SK-N-SH treated with all-trans-retinoic acid at 6 μM for 48 hours (cell line): ENCODE results near the gene NATD1.

Source experiments
- ATAC-seq: fragments of 200-7000 bp; cut with Tn5 transposase; 3 replicates; pipeline ENCODE4 v1.9.1; 2020; ENCODE audit warnings: mild to moderate bottlenecking, moderate library complexity
- ARNTL ChIP-seq: fragments of 450-650 bp; formaldehyde crosslinking; IDR thresholded peaks from 2 replicates; pipeline ENCODE4 v1.5.0; 2020; ENCODE audit warnings: low read depth, mild to moderate bottlenecking, moderate library complexity, borderline replicate concordance
- BACH2 ChIP-seq: fragments of 250-450 bp; sonication (Bioruptor Pico); IDR thresholded peaks from 2 replicates; pipeline ENCODE4 v1.9.0; 2021; ENCODE audit warnings: mild to moderate bottlenecking, borderline replicate concordance
- CSDC2 ChIP-seq: fragments of 250-450 bp; sonication (Bioruptor Pico); IDR thresholded peaks from 2 replicates; pipeline ENCODE4 v1.5.0; 2020; ENCODE audit warnings: mild to moderate bottlenecking, moderate library complexity
- CSRNP3 ChIP-seq: fragments of 250-450 bp; sonication (Bioruptor Pico); IDR thresholded peaks from 2 replicates; pipeline ENCODE4 v1.5.1; 2021; ENCODE audit warnings: mild to moderate bottlenecking, moderate library complexity
- ESRRG ChIP-seq: fragments of 250-450 bp; sonication (Bioruptor Pico); IDR thresholded peaks from 2 replicates; pipeline ENCODE4 v1.6.1; 2021; ENCODE audit warnings: mild to moderate bottlenecking
- GLIS3 ChIP-seq: fragments of 250-450 bp; sonication (Bioruptor Pico); IDR thresholded peaks from 2 replicates; pipeline ENCODE4 v1.5.0; 2020; ENCODE audit warnings: mild to moderate bottlenecking, moderate library complexity
- ISL1 ChIP-seq: fragments of 250-450 bp; sonication (Bioruptor Pico); IDR thresholded peaks from 2 replicates; pipeline ENCODE4 v2.1.2; 2022; ENCODE audit warnings: mild to moderate bottlenecking, moderate library complexity
- OSR1 ChIP-seq: fragments of 250-450 bp; sonication (Bioruptor Pico); IDR thresholded peaks from 2 replicates; pipeline ENCODE4 v1.8.0; 2022; ENCODE audit warnings: moderate library complexity, mild to moderate bottlenecking, inconsistent platforms
- POU6F1 ChIP-seq: fragments of 250-450 bp; sonication (Bioruptor Pico); IDR thresholded peaks from 2 replicates; pipeline ENCODE4 v1.8.0; 2021; ENCODE audit warnings: low read depth, mild to moderate bottlenecking, moderate library complexity, borderline replicate concordance
- PPARA ChIP-seq: fragments of 250-450 bp; sonication (Bioruptor Pico); IDR thresholded peaks from 2 replicates; pipeline ENCODE4 v1.5.0; 2020; ENCODE audit warnings: mild to moderate bottlenecking, borderline replicate concordance
- RARB ChIP-seq: fragments of 250-450 bp; sonication (Bioruptor Pico); IDR thresholded peaks from 2 replicates; pipeline ENCODE4 v1.8.0; 2021; ENCODE audit warnings: mild to moderate bottlenecking, moderate library complexity
- SNAI2 ChIP-seq: fragments of 250-450 bp; sonication (Bioruptor Pico); IDR thresholded peaks from 2 replicates; pipeline ENCODE4 v1.5.0; 2020; ENCODE audit warnings: mild to moderate bottlenecking, moderate library complexity
- TCF4 ChIP-seq: fragments of 250-450 bp; sonication (Bioruptor Pico); IDR thresholded peaks from 2 replicates; pipeline ENCODE4 v1.8.0; 2021; ENCODE audit warnings: mild to moderate bottlenecking, moderate library complexity, borderline replicate concordance
- TOX ChIP-seq: fragments of 250-450 bp; sonication (Bioruptor Pico); IDR thresholded peaks from 2 replicates; pipeline ENCODE4 v1.8.0; 2021; ENCODE audit warnings: mild to moderate bottlenecking, moderate library complexity, borderline replicate concordance
- ZC3H10 ChIP-seq: fragments of 250-450 bp; sonication (Bioruptor Pico); IDR thresholded peaks from 2 replicates; pipeline ENCODE4 v1.5.1; 2021; ENCODE audit warnings: mild to moderate bottlenecking, moderate library complexity
- ZFP3 ChIP-seq: fragments of 250-450 bp; sonication (Bioruptor Pico); IDR thresholded peaks from 2 replicates; pipeline ENCODE4 v1.5.0; 2020; ENCODE audit warnings: mild to moderate bottlenecking, moderate library complexity
- ZFP30 ChIP-seq: fragments of 450-650 bp; formaldehyde crosslinking; IDR thresholded peaks from 2 replicates; pipeline ENCODE4 v1.5.0; 2022; ENCODE audit warnings: mild to moderate bottlenecking, moderate library complexity
- ZNF565 ChIP-seq: fragments of 450-650 bp; formaldehyde crosslinking; conservative IDR thresholded peaks from 2 replicates; pipeline ENCODE4 v1.5.0; 2020; ENCODE audit warnings: low read depth, mild to moderate bottlenecking, moderate library complexity
- ZNF70 ChIP-seq: fragments of 450-650 bp; formaldehyde crosslinking; IDR thresholded peaks from 2 replicates; pipeline ENCODE4 v1.5.0; 2020; ENCODE audit warnings: mild to moderate bottlenecking, moderate library complexity
- ZNF8 ChIP-seq: fragments of 450-650 bp; formaldehyde crosslinking; IDR thresholded peaks from 2 replicates; pipeline ENCODE4 v1.5.0; 2020; ENCODE audit warnings: mild to moderate bottlenecking, moderate library complexity
- TF ChIP-seq, protein P1 (sequence below): fragments of 250-450 bp; sonication (Bioruptor Pico); IDR thresholded peaks from 2 replicates; pipeline ENCODE4 v1.5.1; 2020; ENCODE audit warnings: low read depth, mild to moderate bottlenecking, moderate library complexity

The NATD1 gene

DNA sequence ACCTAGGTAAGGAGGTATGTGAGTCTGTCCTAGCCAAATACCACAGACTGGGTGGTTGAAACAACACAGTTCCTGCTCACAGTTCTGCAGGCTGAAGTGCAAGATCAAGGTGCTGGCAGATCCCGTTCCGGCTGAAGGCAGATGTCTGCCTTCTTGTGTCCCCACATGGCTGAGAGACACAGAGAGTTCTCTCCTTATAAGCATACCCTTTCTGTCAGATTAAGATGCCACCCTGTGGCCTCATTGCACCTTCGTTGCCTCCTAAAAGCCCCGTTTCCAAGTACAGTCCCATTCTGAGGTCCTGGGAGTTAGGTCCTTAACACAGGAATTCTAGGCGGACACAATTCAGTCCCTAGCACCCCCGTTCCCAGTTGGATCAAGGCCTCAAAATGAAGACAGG, 30.1 kb downstream of the NATD1 start:
- ATAC-seq, result no peak

DNA sequence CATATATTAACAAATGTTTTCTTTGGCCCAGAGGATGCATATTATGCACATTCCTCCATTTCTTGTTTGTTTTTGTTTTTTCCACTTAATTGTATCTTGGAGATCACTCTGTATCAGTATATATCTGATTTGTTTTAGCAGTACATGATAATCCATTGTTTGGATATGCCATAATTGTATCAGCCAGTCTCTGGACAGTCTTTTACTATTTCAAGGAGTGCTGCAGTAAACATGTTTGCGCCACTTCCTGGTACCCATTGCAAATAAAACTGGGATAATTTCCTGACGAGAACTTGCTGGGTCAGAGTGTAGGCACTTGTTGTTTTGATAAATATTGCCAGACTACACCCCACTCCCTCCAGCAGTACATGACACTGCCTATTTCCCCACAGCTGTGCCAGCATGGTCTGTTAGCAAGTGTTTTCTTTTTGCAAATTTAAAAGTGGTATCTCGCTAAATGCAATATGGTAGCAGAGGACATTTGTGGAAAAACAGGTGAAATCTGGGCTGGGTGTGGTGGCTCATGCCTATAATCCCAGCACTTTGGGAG, 34.3 kb downstream of the NATD1 start:
- no peak for ATAC-seq
- TF ChIP-seq ZC3H10 (CRISPR knock-in tag), result no peak
- no peak for TF ChIP-seq ZNF8 (CRISPR knock-in tag)
- TF ChIP-seq OSR1 (CRISPR knock-in tag), result no peak
- TF ChIP-seq TOX (CRISPR knock-in tag), result no peak
- TF ChIP-seq GLIS3 (CRISPR knock-in tag), result no peak
- TF ChIP-seq RARB (CRISPR knock-in tag), result no peak
- no peak for TF ChIP-seq ARNTL
- TF ChIP-seq ZNF70 (CRISPR knock-in tag), result no peak
- no peak for TF ChIP-seq PPARA
- TF ChIP-seq, protein P1, sequence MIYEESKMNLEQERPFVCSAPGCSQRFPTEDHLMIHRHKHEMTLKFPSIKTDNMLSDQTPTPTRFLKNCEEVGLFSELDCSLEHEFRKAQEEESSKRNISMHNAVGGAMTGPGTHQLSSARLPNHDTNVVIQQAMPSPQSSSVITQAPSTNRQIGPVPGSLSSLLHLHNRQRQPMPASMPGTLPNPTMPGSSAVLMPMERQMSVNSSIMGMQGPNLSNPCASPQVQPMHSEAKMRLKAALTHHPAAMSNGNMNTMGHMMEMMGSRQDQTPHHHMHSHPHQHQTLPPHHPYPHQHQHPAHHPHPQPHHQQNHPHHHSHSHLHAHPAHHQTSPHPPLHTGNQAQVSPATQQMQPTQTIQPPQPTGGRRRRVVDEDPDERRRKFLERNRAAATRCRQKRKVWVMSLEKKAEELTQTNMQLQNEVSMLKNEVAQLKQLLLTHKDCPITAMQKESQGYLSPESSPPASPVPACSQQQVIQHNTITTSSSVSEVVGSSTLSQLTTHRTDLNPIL (CRISPR knock-in tag), result no peak
- no peak for TF ChIP-seq TCF4 (CRISPR knock-in tag)
- no peak for TF ChIP-seq ZNF565
- no peak for TF ChIP-seq CSDC2 (CRISPR knock-in tag)
- no peak for TF ChIP-seq CSRNP3 (CRISPR knock-in tag)
- no peak for TF ChIP-seq ISL1

More for the DNA sequence above, 30.1 kb downstream of the NATD1 start:
- TF ChIP-seq CSDC2 (CRISPR knock-in tag) (no peak), ARNTL (no peak), TCF4 (CRISPR knock-in tag) (no peak), CSRNP3 (CRISPR knock-in tag) (no peak), ZC3H10 (CRISPR knock-in tag) (no peak), BACH2 (no peak), ZNF70 (CRISPR knock-in tag) (no peak), ZNF8 (CRISPR knock-in tag) (no peak), TOX (CRISPR knock-in tag) (no peak), PPARA (no peak), GLIS3 (CRISPR knock-in tag) (no peak), SNAI2 (no peak), ZFP3 (CRISPR knock-in tag) (no peak), ESRRG (CRISPR knock-in tag) (no peak), POU6F1 (CRISPR knock-in tag) (no peak)
- TF ChIP-seq, protein P1 (CRISPR knock-in tag), result no peak
- TF ChIP-seq, all 23 proteins: peak for 0

DNA sequence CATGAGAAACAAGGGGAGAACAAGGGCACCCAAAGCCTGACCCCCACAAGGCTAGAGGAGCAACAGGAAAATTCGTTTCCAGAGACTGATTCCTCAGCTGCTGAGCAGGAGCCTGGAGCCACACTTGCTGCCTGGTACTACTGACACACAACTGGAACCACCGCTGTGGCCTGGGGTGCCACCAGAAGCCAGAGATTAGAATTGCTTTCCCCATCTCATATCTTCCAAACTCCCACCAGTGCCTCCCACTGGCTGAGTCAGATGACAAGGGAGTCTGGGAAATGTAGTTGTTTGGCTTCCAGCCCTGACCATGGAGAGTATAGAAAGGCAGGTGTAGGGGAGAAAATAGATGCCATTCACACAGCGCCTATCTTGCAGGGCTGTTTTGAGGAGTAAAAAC, 35.1 kb downstream of the NATD1 start:
- no peak for ATAC-seq
- TF ChIP-seq, protein P1 (CRISPR knock-in tag), result no peak
- TF ChIP-seq ARNTL, result no peak
- TF ChIP-seq ZNF565, result no peak
- TF ChIP-seq CSDC2 (CRISPR knock-in tag), result no peak
- TF ChIP-seq RARB (CRISPR knock-in tag), result no peak
- TF ChIP-seq PPARA, result no peak
- TF ChIP-seq SNAI2, result no peak
- TF ChIP-seq GLIS3 (CRISPR knock-in tag), result no peak
- TF ChIP-seq ZFP30, result no peak
- TF ChIP-seq TOX (CRISPR knock-in tag), result no peak
- TF ChIP-seq ZC3H10 (CRISPR knock-in tag), result no peak
- TF ChIP-seq BACH2, result no peak
